DMS 273 treated with DMSO at 0.1 percent for 48 hours (cell line): ENCODE measurements around the gene ZNF112.

Experiments used
- DNase-seq: peaks from one replicate; lab custom pipeline; 2025; lab: John Stamatoyannopoulos, UW

The ZNF112 gene

GRCh38 chr19:44282846-44283245 lies 73.6 kb downstream of the ZNF112 start:
- no peak for DNase-seq

- DNase-seq, result no peak
Observed at GRCh38 chr19:44280916-44281315, 75.6 kb downstream of the ZNF112 start.

GRCh38 chr19:44278181-44278690 lies 78.2 kb downstream of the ZNF112 start:
- DNase-seq, result no peak

- no peak for DNase-seq
Observed at GRCh38 chr19:44277331-44277730, 79.1 kb downstream of the ZNF112 start.
